ENCODE data around the gene OR3A2. TPM values are rescaled to one million over a fixed set of nuclear protein-coding genes. Genes with fewer than 3 reads are reported as not detected.
"Not testable (repeated sequence)": the region's sequence is repeated elsewhere in the genome, so short reads cannot be mapped to it uniquely, and the experiment has no call there.

The OR3A2 gene
- total RNA-seq, 2 donors from 2014 or later = 1.2 to 2.3 TPM

- H3K36me3 Mint-ChIP-seq (ENCODE audit: low read depth); ATAC-seq (replicated peaks); H3K4me1 Mint-ChIP-seq: not testable (repeated sequence)
These were observed 137.1 kb downstream of the OR3A2 start for GRCh38 chr17:3249013-3249412.

GRCh38 chr17:3244841-3245240 lies 141.3 kb downstream of the OR3A2 start:
- not testable (repeated sequence) for ATAC-seq (replicated peaks); H3K4me3 Mint-ChIP-seq; H3K27me3 Mint-ChIP-seq; H3K36me3 Mint-ChIP-seq (ENCODE audit: low read depth); H3K4me1 Mint-ChIP-seq; H3K9me3 Mint-ChIP-seq; H3K27ac Mint-ChIP-seq

More at GRCh38 chr17:3249013-3249412, 137.1 kb downstream of the OR3A2 start:
- not testable (repeated sequence) for H3K4me3 Mint-ChIP-seq, H3K9me3 Mint-ChIP-seq, H3K27me3 Mint-ChIP-seq, H3K27ac Mint-ChIP-seq

- H3K27ac Mint-ChIP-seq; H3K4me3 Mint-ChIP-seq; H3K4me1 Mint-ChIP-seq; ATAC-seq (replicated peaks); H3K9me3 Mint-ChIP-seq; H3K36me3 Mint-ChIP-seq (ENCODE audit: low read depth); H3K27me3 Mint-ChIP-seq: not testable (repeated sequence)
These were observed 145.1 kb downstream of the OR3A2 start for GRCh38 chr17:3241044-3241443.

GRCh38 chr17:3238685-3239084 lies 147.4 kb downstream of the OR3A2 start:
- not testable (repeated sequence) for H3K4me3 Mint-ChIP-seq; H3K36me3 Mint-ChIP-seq (ENCODE audit: low read depth); ATAC-seq (replicated peaks); H3K4me1 Mint-ChIP-seq; H3K27me3 Mint-ChIP-seq; H3K27ac Mint-ChIP-seq; H3K9me3 Mint-ChIP-seq

GRCh38 chr17:3232300-3232699 lies 153.8 kb downstream of the OR3A2 start:
- H3K27me3 Mint-ChIP-seq; H3K4me3 Mint-ChIP-seq; H3K4me1 Mint-ChIP-seq; H3K9me3 Mint-ChIP-seq; H3K27ac Mint-ChIP-seq; H3K36me3 Mint-ChIP-seq (ENCODE audit: low read depth); ATAC-seq (replicated peaks): not testable (repeated sequence)

Other genes with a start within 250 kb of the OR3A2 start
- not detected for gene OR1A2, start 188.8 kb downstream of the OR3A2 start, total RNA-seq
- not detected for gene OR1A1, start 178.6 kb downstream of the OR3A2 start, total RNA-seq
- gene OR3A1, start 87.9 kb downstream of the OR3A2 start, total RNA-seq = under 1 TPM in 1 of 2 donors, not detected in 1; 0.35 TPM
- gene OR1E1, start 12.1 kb upstream of the OR3A2 start, total RNA-seq = not detected
- gene OR3A3, start 25.1 kb upstream of the OR3A2 start, total RNA-seq = not detected
- not detected for gene OR1E2, start 47.5 kb upstream of the OR3A2 start, total RNA-seq
- gene SPATA22, start 85.5 kb upstream of the OR3A2 start, total RNA-seq = not detected
- gene ASPA, start 89.7 kb upstream of the OR3A2 start, total RNA-seq = under 1 TPM in 1 of 2 donors, not detected in 1; 0.05 TPM
- 1 to 10 TPM in 1 of 2 donors, under 1 TPM in 1; 0.86 to 3.5 TPM for gene TRPV3, start 171.5 kb upstream of the OR3A2 start, total RNA-seq
- gene TRPV1, start 223.1 kb upstream of the OR3A2 start, total RNA-seq = 1 to 10 TPM; 3.7 to 3.9 TPM
- 10 to 100 TPM in 1 of 2 donors, 1 to 10 TPM in 1; 10.0 to 12.3 TPM for gene SHPK, start 249.9 kb upstream of the OR3A2 start, total RNA-seq